ENCODE results near the gene ADD3.

The ADD3 gene

GRCh38 chr10:110158051-110159005 lies 150.5 kb downstream of the ADD3 start:
- no peak for DNase-seq

GRCh38 chr10:110160081-110160480 lies 152.3 kb downstream of the ADD3 start:
- DNase-seq: no peak

DNA sequence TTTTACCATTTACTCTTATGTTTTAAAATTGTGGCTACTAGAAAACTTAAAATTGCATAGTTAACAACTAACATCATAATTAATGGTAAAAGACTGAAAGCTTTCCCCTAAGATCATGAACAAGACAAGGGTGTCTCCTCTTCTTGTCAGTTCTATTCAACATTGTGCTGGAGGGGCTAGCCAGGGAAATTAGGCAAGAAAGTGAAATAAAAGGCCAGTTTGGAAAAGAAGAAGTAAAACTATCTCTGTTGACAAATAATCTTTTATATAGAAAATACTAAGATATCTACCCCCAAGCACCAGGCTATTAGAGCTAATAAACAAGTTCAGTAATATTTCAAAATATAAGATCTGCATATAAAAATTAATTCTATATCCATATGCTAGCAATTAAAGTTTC lies 152.7 kb downstream of the ADD3 start:
- DNase-seq: no peak

- no peak for DNase-seq
Observed at GRCh38 chr10:110162741-110163145, 155.0 kb downstream of the ADD3 start.

- DNase-seq: no peak
Observed at GRCh38 chr10:110163192-110163773, 155.5 kb downstream of the ADD3 start.

DNA sequence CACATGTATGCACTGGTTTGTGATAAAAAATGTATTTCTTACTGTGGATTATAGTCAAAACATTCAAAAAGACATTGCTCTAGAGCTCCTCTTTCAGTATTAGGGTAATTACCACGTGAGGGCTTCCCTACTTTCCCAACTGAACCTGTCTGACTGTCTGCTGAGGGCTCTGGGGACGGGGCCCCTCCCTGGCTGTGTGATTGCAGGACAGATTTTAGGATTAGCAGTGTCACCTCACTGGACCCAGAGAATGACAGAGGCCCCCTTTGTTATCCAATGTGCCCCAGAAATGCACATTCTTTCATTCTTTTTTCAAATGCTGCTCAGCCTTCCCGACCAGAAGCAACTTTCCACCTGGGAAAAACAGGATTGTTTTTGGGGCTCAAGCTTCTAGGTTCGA lies 156.1 kb downstream of the ADD3 start:
- DNase-seq: no peak

DNA sequence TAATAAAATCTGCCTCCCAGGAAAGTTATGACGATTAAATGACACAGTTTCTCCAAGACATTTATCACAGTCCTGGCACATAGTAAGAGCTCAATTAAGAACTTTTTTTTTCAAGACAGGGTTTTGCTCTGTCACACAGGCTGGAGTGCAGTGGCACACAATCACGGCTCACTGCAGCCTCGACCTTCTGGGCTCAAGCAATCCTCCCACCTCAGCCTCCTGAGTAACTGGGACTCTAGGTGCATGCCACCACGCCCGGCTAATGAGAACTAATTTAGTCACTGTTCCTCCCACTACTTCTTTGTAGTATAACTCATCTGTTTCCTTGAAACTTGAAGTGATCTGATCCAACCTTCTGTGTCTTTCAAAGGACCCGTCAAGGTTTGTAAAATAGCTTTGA lies 157.5 kb downstream of the ADD3 start:
- DNase-seq: no peak

- no peak for DNase-seq
Observed at GRCh38 chr10:110167149-110167548, 159.4 kb downstream of the ADD3 start.

GRCh38 chr10:110168601-110169481 lies 161.1 kb downstream of the ADD3 start:
- peak; percentile 10 for DNase-seq

DNA sequence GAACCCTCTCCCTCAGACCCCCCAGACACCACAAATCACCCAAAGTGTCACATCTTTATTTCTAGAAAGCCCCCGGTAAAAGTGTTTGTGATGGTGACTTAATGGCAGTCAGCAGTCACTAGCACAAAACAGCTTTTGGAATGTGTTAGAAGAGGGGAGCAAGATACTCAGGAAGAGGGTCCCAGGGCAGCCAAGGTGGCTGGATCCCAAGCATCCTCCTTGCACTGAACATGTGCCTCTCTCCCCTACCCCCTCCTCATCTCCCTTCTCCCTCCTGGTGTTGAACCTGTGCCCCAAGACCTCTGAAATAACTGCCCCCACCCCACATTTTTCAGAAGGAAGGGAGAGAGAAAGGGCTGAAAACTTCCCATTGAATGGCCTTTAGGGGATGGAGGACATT lies 161.8 kb downstream of the ADD3 start:
- DNase-seq: no peak

GRCh38 chr10:110170142-110170971 lies 162.6 kb downstream of the ADD3 start:
- no peak for DNase-seq

DNA sequence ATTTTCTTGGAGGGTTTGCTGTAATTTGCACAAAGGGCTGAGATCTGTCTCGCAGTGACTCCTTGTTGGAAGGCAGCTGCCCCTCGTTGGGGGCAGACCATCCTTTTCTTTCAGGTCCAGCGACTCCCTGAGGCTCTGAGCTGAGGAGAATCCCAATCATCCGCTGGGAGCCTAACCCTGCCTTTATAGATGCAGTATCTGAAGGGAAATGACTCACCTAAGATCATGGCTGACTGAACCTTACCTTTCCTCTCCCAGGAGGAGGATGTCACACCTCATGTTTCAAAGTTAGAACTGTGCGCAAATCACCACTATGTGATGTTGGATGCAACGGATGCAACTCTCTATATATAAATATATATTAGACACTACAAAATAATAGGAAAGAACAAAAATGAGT lies 163.2 kb downstream of the ADD3 start:
- DNase-seq: no peak

- no peak for DNase-seq
Observed at GRCh38 chr10:110172155-110172554, 164.4 kb downstream of the ADD3 start.

- no peak for DNase-seq
Observed at GRCh38 chr10:110174201-110174600, 166.4 kb downstream of the ADD3 start.

- DNase-seq: no peak
Observed at GRCh38 chr10:110174816-110175215, 167.0 kb downstream of the ADD3 start.

- no peak for DNase-seq
Observed at GRCh38 chr10:110175406-110175805, 167.6 kb downstream of the ADD3 start.

GRCh38 chr10:110176141-110177030 lies 168.6 kb downstream of the ADD3 start:
- DNase-seq: no peak

DNA sequence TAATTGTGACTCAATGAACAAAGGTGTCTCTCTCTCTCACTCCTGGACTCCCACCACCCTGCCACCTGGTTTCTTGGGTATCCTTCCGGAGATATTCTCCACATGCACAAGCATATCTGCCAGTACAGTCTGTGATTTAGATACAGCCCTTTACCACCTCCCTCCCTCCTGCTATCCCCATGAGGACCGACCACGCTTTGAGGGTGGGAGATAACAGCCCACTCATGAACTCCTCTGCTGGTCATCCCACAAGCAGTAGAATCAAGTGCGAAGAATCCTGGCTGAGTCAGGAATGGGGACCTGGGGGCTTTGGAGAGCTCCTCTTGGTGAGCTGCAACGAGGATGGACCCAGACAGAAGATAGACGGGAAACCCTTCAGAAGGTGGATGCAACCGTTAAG lies 171.4 kb downstream of the ADD3 start:
- DNase-seq: no peak

- no peak for DNase-seq
Observed at GRCh38 chr10:110181451-110181850, 173.7 kb downstream of the ADD3 start.

- no peak for DNase-seq
Observed at GRCh38 chr10:110181911-110182310, 174.1 kb downstream of the ADD3 start.

DNA sequence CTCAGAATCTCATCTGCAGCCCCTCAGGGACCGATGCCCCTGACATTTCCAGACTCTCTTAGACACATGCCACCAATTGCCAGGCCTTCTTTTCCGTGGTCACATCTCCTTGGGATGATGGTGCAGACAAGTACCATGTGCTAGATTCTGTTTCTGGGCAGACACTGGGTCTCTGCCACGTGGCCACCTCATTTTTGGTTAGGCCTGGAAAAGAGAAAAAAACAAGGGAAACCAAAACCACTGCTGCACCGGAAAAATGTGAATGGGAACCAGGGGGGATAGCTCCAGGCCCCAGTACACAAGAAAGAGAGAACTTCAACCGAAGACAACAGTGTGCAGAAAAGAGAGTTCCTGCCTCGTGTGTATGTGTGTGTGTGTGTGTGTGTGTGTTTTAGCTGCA lies 176.6 kb downstream of the ADD3 start:
- no peak for DNase-seq

Measured in CD4-positive, alpha-beta T cell treated with Interleukin-6 for 4 hours (primary cell).